ENCODE results near the gene MYO7A. TPM values are rescaled to one million over a fixed set of nuclear protein-coding genes. Genes with fewer than 3 reads are reported as not detected.

Gene MYO7A
- total and polyA plus RNA-seq, 2 of the 4 experiments (the other 2 are of a cell fraction): 0.02 TPM; not detected in 1

DNA sequence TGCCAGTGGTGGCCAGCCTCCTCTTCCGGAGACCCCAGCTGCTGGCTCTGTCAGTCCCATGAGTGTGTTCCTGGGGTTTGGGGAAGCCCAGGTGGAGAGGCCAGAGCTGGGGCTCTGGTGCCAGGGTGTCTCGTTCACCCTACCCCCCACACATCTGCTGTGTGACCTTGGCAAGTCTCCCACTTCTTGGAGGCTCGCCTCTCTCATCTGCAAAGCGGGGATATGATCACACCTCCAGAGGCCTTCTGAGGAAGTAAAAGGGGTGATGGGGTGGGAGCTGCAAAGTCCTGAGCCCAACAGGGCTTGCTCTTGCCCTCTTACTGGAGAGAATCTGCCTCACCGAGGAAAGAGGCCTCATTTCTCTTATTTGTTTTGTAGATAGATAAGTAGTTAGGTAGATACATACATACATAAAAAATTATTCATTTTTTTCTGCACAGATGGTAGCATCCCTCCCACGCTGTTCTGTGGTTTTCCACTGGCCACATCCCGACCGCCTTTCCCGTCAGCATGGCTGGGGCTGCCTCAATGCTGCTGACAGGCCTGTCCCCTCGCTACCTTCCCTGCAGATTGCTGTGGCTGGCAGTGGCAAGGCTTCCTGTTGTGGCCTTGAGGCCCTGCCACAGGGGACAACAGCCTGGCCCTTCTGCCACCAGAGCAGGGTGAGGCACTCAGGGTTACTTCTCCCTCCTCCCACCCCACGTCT is 23.9 kb downstream of the MYO7A start:
- H2AK5ac ChIP-seq (ENCODE audit: low read depth, low read length): no peak overlapping the region
- no peak overlapping the region for H3K18ac ChIP-seq (ENCODE audit: low read depth, low read length)
- H4K91ac ChIP-seq (ENCODE audit: insufficient read depth, low read depth, low read length): no peak overlapping the region
- H3K4me2 ChIP-seq (ENCODE audit: low read depth, low read length): no peak overlapping the region
- no peak overlapping the region for H2BK5ac ChIP-seq (ENCODE audit: low read depth, low read length, poor library complexity, severe bottlenecking)
- dilution Hi-C loops (cut with HindIII; ENCODE audit: low sequenced_read_pairs, unreplicated experiment): no loop called here
- no peak overlapping the region for H2BK15ac ChIP-seq (ENCODE audit: low read depth, low read length)
- H3K56ac ChIP-seq (ENCODE audit: extremely low read depth, insufficient read depth, low read length): no peak overlapping the region
- no peak overlapping the region for H3K9ac ChIP-seq (ENCODE audit: low read depth, low read length)
- H3K4me1 ChIP-seq (ENCODE audit: control insufficient read depth, insufficient read depth, low read length): no peaks in the 10 kb centered on the region
- H3K36me3 ChIP-seq (ENCODE audit: control insufficient read depth, insufficient read depth, low read length): no peaks in the 10 kb centered on the region
- TF ChIP-seq CEBPB (IDR thresholded peaks at IDR 0.05; ENCODE audit: low read depth, low read length) (no peak), BHLHE40 (IDR thresholded peaks at IDR 0.05; ENCODE audit: low read depth, low read length) (no peak), CHD1 (IDR thresholded peaks at IDR 0.05; ENCODE audit: low read depth, low read length) (no peak)
- H3K27me3 ChIP-seq (ENCODE audit: control insufficient read depth, insufficient read depth, low read length): peaks cover 59% of the 10 kb centered on the region
- no peaks in the 10 kb centered on the region for H3K79me1 ChIP-seq (ENCODE audit: low read depth in 1 of 2, low read length in 2 of 2)
- 98% methylated on average over 5 of the region's 11 CpGs; no CpG with 5 or more reads in 1 of the 2 experiments for WGBS, 2 experiments (ENCODE audit: extremely low coverage in 2 of 2, insufficient read length in 1 of 2)
- no peak overlapping the region for H3K4me3 ChIP-seq (ENCODE audit: insufficient read depth, low read depth, low read length)
- H3K9me1 ChIP-seq (ENCODE audit: insufficient read depth, low read length): no peaks in the 10 kb centered on the region; the same call in 1 of the 2 replicates
- H3K14ac ChIP-seq (replicated peaks; ENCODE audit: low read depth, low read length): no peak overlapping the region
- intact Hi-C loops (cut with micrococcal nuclease): no loop called here
- POLR2A ChIA-PET (ENCODE audit: unreplicated experiment): no interaction called here
- H2BK120ac ChIP-seq (ENCODE audit: low read depth, low read length): no peak overlapping the region
- ATAC-seq (ENCODE audit: low read depth): no peak
- peak; percentile 32 for DNase-seq
- no peak overlapping the region for H4K5ac ChIP-seq (ENCODE audit: low read depth, low read length)
- no peak overlapping the region for H4K8ac ChIP-seq (ENCODE audit: low read depth in 2 of 2, low read length in 2 of 2)
- H2AFZ ChIP-seq (replicated peaks; ENCODE audit: low read length, poor library complexity): no peak overlapping the region
- H2BK20ac ChIP-seq (ENCODE audit: low read depth, low read length): no peak overlapping the region
- no peaks in the 10 kb centered on the region for H3K9me3 ChIP-seq (ENCODE audit: control insufficient read depth, insufficient read depth, low read length)
- H3K4ac ChIP-seq (ENCODE audit: low read depth, low read length): no peak overlapping the region
- CTCF ChIA-PET: no interaction called here
- in situ Hi-C loops (cut with MboI; ENCODE audit: low sequenced_read_pairs): no loop called here
- no peak overlapping the region for H2AK9ac ChIP-seq (replicated peaks; ENCODE audit: low read depth, low read length, poor library complexity)
- H3K23ac ChIP-seq (ENCODE audit: low read depth, low read length): no peak overlapping the region
- BruUV-seq (replicated peaks): no TSS peak
- no peak overlapping the region for H3K27ac ChIP-seq (ENCODE audit: insufficient read depth, low read length)
- no peaks in the 10 kb centered on the region for H4K20me1 ChIP-seq (ENCODE audit: insufficient read depth, low read length)
